Vagina (tissue), 2 donors: Measurements from ENCODE around the gene TUT4. TPM values are rescaled to one million over a fixed set of nuclear protein-coding genes. Genes with fewer than 3 reads are reported as not detected.

Source experiments
- DNase-seq, 2 donors: peaks; one replicate each; pipeline ENCODE4 v3.0.0-alpha.2; 2017; ENCODE audit errors: extremely low spot score in 2 of 2
- H3K27ac ChIP-seq: fragments of 200-600 bp; sonication (generic); one replicate; pipeline ENCODE4 v1.5.1; 2019
- H3K27me3 ChIP-seq: fragments of 200-600 bp; sonication (generic); one replicate; pipeline ENCODE4 v1.5.1; 2019
- H3K36me3 ChIP-seq, 2 donors: fragments of 200-600 bp; sonication (generic); one replicate each; pipeline ENCODE4 v1.5.1; 2017 to 2019
- H3K4me1 ChIP-seq: fragments of 200-600 bp; sonication (generic); one replicate; pipeline ENCODE4 v1.5.1; 2019
- H3K4me3 ChIP-seq, 2 donors: fragments of 200-600 bp; sonication (generic); 1 replicate in 1 of 2; 2 replicates in 1 of 2; pipeline ENCODE4 v1.5.1; 2016 to 2019
- H3K9me3 ChIP-seq: fragments of 200-600 bp; sonication (generic); one replicate; pipeline ENCODE4 v1.5.1; 2019
- CTCF ChIP-seq, 3 experiments: fragments of 450-650 bp in 2 of 3; fragments of 200-600 bp in 1 of 3; sonication (generic) in 1 of 3; IDR thresholded peaks; one replicate each; pipeline ENCODE4 v1.5.1; 2017 to 2019; ENCODE audit warnings: antibody characterized with exemption in 3 of 3, mild to moderate bottlenecking in 2 of 3, moderate library complexity in 2 of 3
- POLR2A ChIP-seq, 2 donors: fragments of 450-650 bp; IDR thresholded peaks; one replicate each; pipeline ENCODE4 v1.6.1; 2017; ENCODE audit warnings: antibody characterized with exemption in 2 of 2, mild to moderate bottlenecking in 2 of 2, moderate library complexity in 2 of 2
- POLR2AphosphoS5 ChIP-seq, 2 donors: sonication (generic); formaldehyde crosslinking; IDR thresholded peaks; one replicate each; pipeline ENCODE4 v1.9.0; 2017; ENCODE audit warnings: antibody characterized with exemption in 2 of 2, mild to moderate bottlenecking in 2 of 2, low read depth in 1 of 2; ENCODE audit not compliant: insufficient read depth in 1 of 2
- intact Hi-C: fragments of 100-400 bp; cut with DNase I; formaldehyde crosslinking; loops from one replicate; pipeline ENCODE4 v1.15.1; 2023
- total RNA-seq: library from RNA; depleted of rRNA; stranded (reverse); fragments of >200 nt; gene quantifications from one replicate; pipeline ENCODE4 v1.2.3, GENCODE V29; 2016

Gene TUT4
- total RNA-seq, 1 donor from 2014 or later: 78.1 TPM

DNA sequence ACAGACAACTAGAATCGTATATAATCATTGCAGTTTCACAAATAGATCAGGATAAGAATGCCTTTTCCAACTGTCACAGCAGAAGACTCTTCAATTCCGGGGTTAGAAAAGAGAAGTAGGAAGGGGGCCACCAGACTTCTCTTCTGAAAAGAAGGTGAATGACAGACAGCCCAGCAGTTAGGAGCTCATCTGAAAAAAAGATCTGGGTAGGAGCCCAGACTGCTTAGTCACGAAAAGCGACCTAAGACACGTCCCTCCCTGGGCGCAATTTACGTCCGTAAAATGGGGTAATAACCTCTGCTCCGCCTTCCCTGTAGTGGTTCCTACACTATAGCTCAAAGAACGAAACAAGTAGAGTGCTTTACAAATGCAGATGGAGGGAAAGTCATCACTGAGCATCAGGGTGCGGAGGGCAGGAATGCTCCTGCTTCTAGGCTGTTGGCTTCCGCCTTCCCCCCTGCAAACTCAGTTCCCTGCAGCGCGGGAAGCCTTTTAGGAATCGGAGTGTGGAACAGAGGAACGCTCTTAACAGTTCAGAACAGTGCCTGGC, 149.3 kb downstream of the TUT4 start:
- Histone ChIP-seq H3K27ac (peak overlapping the region; percentile 89), H3K4me1 (peaks cover 22% of the 10 kb centered on the region), H3K4me3 (peak overlapping the region; percentile 87 to 93), H3K9me3 (no peaks in the 10 kb centered on the region), H3K36me3 (peaks cover 0 to 17% of the 10 kb centered on the region in 2 donors), H3K27me3 (no peaks in the 10 kb centered on the region)
- DNase-seq: no peak
- intact Hi-C loops: loop anchor here (10.0 kb wide), 1 partner anchor 259 kb away; the partner anchor contains the start of gene ZFYVE9
- TF ChIP-seq POLR2A (IDR thresholded peaks at IDR 0.05) (no peak), CTCF (IDR thresholded peaks at IDR 0.05) (no peak), POLR2AphosphoS5 (IDR thresholded peaks at IDR 0.05; ENCODE audit: insufficient read depth in 1 of 2, low read depth in 1 of 2) (no peak)

GRCh38 chr1:52402860-52403240, 150.0 kb downstream of the TUT4 start:
- Histone ChIP-seq H3K4me3 (peak overlapping the region in 1 of 2 donors; percentile 93), H3K27ac (no peak overlapping the region), H3K9me3 (no peaks in the 10 kb centered on the region), H3K27me3 (no peaks in the 10 kb centered on the region), H3K4me1 (peaks cover 22% of the 10 kb centered on the region), H3K36me3 (peaks cover 0 to 9% of the 10 kb centered on the region in 2 donors)
- no peak for DNase-seq
- TF ChIP-seq POLR2A (IDR thresholded peaks at IDR 0.05) (no peak), POLR2AphosphoS5 (IDR thresholded peaks at IDR 0.05; ENCODE audit: insufficient read depth in 1 of 2, low read depth in 1 of 2) (no peak), CTCF (IDR thresholded peaks at IDR 0.05) (no peak)
- intact Hi-C loops: loop anchor here (10.0 kb wide), 1 partner anchor 258 kb away; the partner anchor contains the start of gene ZFYVE9

DNA sequence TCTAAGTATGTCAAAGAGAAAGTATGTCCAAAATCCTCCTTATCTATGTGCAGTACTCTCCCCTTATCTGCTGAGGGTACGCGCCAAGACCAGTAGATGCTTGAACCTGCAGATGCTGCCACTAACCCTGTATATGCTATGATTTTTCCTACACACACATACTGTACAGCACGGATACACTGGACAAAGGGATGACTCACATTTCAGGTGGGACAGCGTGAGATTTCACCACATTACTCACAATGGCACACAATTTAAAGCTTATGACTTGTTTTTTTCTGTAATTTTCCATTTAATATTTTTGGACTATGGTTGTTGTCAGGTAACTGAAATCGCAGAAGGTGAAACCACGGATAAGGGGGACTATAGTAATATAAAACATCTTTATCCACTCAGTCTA, 152.8 kb downstream of the TUT4 start:
- no peak overlapping the region for H3K4me3 ChIP-seq
- H3K9me3 ChIP-seq: no peaks in the 10 kb centered on the region
- H3K36me3 ChIP-seq: no peaks in the 10 kb centered on the region
- H3K27ac ChIP-seq: no peak overlapping the region
- DNase-seq: no peak
- intact Hi-C loops: loop anchor here (10.0 kb wide), 1 partner anchor 255 kb away; the partner anchor contains the start of gene ZFYVE9
- peaks cover 11% of the 10 kb centered on the region for H3K4me1 ChIP-seq
- no peaks in the 10 kb centered on the region for H3K27me3 ChIP-seq
- TF ChIP-seq POLR2A (IDR thresholded peaks at IDR 0.05) (no peak), CTCF (IDR thresholded peaks at IDR 0.05) (no peak), POLR2AphosphoS5 (IDR thresholded peaks at IDR 0.05; ENCODE audit: insufficient read depth in 1 of 2, low read depth in 1 of 2) (no peak)

GRCh38 chr1:52399629-52400028, 153.3 kb downstream of the TUT4 start:
- Histone ChIP-seq H3K27me3 (no peaks in the 10 kb centered on the region), H3K4me1 (peaks cover 9% of the 10 kb centered on the region), H3K27ac (no peak overlapping the region), H3K36me3 (no peaks in the 10 kb centered on the region), H3K9me3 (no peaks in the 10 kb centered on the region), H3K4me3 (no peak overlapping the region)
- DNase-seq: no peak
- TF ChIP-seq POLR2AphosphoS5 (IDR thresholded peaks at IDR 0.05; ENCODE audit: insufficient read depth in 1 of 2, low read depth in 1 of 2) (no peak), CTCF (IDR thresholded peaks at IDR 0.05) (no peak), POLR2A (IDR thresholded peaks at IDR 0.05) (no peak)
- intact Hi-C loops: loop anchor here (10.0 kb wide), 1 partner anchor 255 kb away; the partner anchor contains the start of gene ZFYVE9

DNA sequence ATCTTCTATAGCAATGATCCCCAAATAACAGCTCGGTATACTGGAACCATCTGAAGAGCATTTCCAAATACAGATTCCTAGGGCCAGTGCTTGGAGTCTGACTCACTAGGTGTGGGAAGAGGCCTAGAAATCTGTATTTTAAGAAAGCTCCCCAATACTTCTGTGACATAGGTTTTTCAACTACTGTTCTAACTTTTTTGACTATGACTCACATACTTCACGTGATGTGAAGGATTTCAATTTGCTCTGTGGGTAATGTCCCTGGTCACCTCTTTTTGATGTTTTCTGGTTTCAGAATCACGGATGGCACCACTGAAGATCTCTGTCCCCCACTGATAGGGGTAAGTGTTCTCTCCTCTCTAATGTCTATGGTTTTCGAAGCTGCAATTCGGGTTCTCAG, 159.7 kb downstream of the TUT4 start:
- H3K9me3 ChIP-seq: no peaks in the 10 kb centered on the region
- TF ChIP-seq POLR2A (IDR thresholded peaks at IDR 0.05) (no peak), POLR2AphosphoS5 (IDR thresholded peaks at IDR 0.05; ENCODE audit: insufficient read depth in 1 of 2, low read depth in 1 of 2) (no peak), CTCF (IDR thresholded peaks at IDR 0.05) (no peak)
- H3K4me1 ChIP-seq: no peaks in the 10 kb centered on the region
- DNase-seq: no peak
- H3K4me3 ChIP-seq: no peak overlapping the region
- no peaks in the 10 kb centered on the region for H3K36me3 ChIP-seq
- no peaks in the 10 kb centered on the region for H3K27me3 ChIP-seq
- intact Hi-C loops: no loop called here
- H3K27ac ChIP-seq: no peak overlapping the region
